Heart left ventricle (tissue), 13 donors: ENCODE measurements around the gene CCBE1.

Experiments used
- POLR2A ChIP-seq, 2 donors: fragments of 450-650 bp; IDR thresholded peaks; one replicate each; pipeline ENCODE4 v1.6.1; 2017; ENCODE audit warnings: antibody characterized with exemption in 2 of 2, mild to moderate bottlenecking in 2 of 2, moderate library complexity in 2 of 2
- TF ChIP-seq, protein P1 (sequence below), 12 donors: fragments of 200-600 bp; sonication (generic) in 4 of 12; IDR thresholded peaks; one replicate each; pipeline versions ENCODE4 v1.5.0 to v1.8.0; 2018 to 2022; ENCODE audit warnings: antibody characterized with exemption in 12 of 12, mild to moderate bottlenecking in 5 of 12
- donor health status: ischemic (EF 13 %, LVEDD 7.1; RV severe dilation, severe dysfunction).
- donor health status: DM: no; HTN: yes; CAD: no.
- donor health status: DM: no; HTN: no; CAD: no.
- donor health status: ischemic (EF 25% LVEDD 6.9; RV normal size, moderate dysfunction).
- donor health status: ischemic (EF 25% LVEDD 5.7; RV mildly dilated, moderate dysfunction).
- donor health status: ischemic (EF 35%, LVEDD 5.7; RV mildly dilated, moderate dysfunction).
- donor health status: nonischemic (EF 11% LVEDD 7.7; RV severe dilation, severe dysfunction).
- donor health status: DM: yes; HTN: yes; CAD: no.
- donor health status: PGD.
- donor health status: ischemic (EF 29% LVEDD 5.4; RV normal size, mild dysfunction).
- donor health status: nonischemic (EF 23%, LVEDD 6.1; RV moderate dilation, normal function).

DNA sequence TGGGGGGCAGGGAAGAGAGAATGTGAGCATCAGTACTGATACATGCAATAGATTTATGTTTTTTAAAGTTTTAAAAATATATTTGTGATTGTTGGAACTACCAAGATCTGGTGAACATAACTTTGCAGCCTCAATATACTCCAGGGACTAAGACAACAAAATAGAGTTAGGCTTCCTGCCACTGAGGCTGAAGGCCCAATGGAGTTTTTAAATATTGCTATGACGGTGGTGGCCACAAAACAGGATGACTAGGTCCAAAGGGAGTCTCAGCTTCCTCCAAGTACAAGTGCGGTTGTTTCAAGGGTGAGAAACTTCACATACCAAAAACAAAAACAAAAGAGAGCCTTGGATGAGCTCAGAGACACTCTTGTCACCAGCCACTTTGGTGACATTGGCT lies 72.9 kb downstream of the CCBE1 start:
- no peak for TF ChIP-seq POLR2A (IDR thresholded peaks at IDR 0.05)
- TF ChIP-seq, protein P1, sequence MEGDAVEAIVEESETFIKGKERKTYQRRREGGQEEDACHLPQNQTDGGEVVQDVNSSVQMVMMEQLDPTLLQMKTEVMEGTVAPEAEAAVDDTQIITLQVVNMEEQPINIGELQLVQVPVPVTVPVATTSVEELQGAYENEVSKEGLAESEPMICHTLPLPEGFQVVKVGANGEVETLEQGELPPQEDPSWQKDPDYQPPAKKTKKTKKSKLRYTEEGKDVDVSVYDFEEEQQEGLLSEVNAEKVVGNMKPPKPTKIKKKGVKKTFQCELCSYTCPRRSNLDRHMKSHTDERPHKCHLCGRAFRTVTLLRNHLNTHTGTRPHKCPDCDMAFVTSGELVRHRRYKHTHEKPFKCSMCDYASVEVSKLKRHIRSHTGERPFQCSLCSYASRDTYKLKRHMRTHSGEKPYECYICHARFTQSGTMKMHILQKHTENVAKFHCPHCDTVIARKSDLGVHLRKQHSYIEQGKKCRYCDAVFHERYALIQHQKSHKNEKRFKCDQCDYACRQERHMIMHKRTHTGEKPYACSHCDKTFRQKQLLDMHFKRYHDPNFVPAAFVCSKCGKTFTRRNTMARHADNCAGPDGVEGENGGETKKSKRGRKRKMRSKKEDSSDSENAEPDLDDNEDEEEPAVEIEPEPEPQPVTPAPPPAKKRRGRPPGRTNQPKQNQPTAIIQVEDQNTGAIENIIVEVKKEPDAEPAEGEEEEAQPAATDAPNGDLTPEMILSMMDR (IDR thresholded peaks at IDR 0.05), result no peak
